OCI-M2 (cell line): ENCODE data around the gene ZNF45.
"Not testable (repeated sequence)": the region's sequence is repeated elsewhere in the genome, so short reads cannot be mapped to it uniquely, and the experiment has no call there.

ENCODE experiments used
- DNase-seq: peaks from one replicate; lab custom pipeline; 2025; ENCODE audit not compliant: unreplicated experiment; lab: John Stamatoyannopoulos, UW

Gene ZNF45

DNA sequence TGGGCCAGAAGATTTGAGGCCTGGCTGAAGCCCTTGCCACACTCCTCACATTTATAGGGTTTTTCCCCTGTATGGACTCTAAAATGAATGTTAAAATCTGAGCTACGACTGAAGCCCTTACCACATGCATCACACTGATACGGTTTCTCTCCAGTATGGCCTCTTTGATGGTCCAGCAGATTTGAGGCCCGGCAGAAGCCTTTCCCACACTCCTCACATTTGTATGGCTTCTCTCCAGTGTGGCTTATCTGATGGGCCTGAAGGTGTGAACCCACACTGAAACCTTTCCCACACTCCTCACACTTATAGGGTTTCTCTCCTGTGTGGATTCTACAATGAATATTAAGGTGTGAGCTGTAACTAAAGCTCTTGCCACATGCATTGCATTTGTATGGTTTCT, 21.0 kb downstream of the ZNF45 start:
- no peak for DNase-seq

DNA sequence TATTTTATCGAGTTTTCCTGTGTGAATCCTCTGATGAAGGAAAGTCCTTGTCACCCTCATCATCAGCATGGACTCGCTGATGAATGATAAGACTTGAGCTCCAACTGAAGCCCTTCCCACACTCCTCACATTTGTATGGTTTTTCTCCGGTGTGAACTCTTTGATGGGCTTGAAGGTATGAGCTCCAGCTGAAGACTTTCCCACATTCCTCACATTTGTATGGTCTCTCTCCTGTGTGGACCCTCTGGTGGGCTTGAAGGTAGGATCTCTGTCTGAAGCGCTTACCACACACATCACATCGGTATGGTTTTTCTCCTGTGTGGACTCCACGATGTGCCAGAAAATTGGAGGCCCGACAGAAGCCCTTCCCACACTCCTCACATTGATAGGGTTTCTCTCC, 21.7 kb downstream of the ZNF45 start:
- no peak for DNase-seq

DNA sequence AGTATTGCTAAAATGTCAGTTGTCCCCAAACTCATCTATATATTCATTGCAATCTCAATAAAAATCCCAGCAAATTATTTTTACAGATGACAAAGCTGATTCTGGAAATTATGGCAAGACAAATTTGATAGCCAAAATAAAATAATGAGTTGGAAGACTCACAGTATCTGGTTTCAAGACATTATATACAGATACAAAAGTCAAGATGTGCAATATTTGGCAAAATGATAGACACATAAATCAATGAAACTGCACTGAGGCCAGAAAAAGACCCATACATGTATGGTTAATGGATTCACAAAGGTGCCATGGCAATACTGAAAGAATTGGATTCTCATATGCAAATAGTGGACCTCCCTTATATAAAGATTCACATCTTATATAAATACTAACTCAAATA, 24.2 kb downstream of the ZNF45 start:
- DNase-seq = no peak

DNA sequence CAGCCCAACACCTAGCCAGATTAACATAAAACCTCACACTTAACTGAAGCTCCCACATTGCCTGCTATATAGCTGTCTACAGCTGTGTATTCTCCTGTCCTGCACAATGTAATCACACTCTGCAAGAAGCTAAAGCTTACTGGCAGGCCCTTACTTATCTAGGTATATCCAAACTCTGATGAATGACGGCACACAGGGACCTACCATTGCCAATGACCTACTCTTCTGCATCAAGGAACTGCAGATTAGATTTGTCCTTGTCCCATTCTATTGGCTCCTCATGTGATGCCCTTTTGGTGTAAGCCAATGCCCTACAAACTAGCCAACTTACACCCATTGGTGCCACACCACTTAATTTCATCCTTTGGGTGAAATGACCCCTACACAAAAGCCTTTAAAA, 26.4 kb downstream of the ZNF45 start:
- no peak for DNase-seq

DNA sequence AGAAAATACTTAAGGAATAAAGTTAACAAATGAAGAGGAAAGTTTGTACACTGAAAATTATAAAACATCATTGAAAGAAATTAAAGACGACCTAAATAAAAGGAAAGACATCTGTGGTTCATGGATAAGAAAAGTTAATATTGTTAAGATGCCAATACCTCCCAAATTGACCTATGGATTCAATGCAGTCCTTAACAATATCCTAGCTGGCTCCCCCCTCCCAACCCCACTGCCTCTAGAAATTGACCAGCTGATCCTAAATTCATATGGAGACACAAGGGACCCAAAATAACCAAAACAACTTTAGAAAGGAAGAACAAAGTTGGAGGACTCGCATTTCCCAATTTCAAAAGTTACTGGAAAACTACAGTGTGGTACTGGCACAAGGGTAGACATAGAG, 28.3 kb downstream of the ZNF45 start:
- DNase-seq = no peak

DNA sequence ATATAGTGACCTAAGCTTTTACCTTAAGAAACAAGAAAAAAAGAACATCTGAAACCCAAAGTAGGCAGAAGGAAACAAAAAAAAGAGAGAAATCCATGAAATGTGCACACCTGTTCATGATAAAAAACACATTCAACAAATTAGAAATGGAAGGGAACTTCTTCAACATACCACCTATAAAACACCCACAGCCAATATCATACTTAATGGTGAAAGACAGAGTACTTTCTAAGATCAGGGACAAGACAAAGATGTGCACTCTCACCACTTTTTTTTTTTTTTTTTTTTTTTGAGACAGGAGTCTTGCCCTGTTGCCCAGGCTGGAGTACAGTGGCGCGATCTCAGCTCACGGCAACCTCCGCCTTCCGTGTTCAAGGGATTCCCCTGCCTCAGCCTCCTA, 29.2 kb downstream of the ZNF45 start:
- no peak for DNase-seq

DNA sequence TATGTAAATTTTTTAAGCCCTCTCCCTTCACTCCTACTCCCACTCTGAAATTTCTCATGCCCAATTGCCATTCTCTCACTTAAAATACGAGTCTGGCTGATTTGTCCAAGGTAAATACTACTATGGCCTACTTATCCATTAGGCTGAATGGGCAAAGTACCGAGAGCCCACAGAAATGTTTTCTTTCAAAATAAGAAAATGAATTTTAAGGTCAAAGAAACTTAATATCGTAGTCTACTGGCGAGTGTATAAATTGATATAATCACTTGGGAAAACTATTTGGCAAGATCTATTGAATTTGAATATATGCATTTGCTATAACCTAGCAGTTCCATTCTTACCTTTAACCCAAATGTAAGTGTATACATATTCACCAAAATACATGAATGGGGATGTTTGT, 32.7 kb downstream of the ZNF45 start:
- no peak for DNase-seq

DNA sequence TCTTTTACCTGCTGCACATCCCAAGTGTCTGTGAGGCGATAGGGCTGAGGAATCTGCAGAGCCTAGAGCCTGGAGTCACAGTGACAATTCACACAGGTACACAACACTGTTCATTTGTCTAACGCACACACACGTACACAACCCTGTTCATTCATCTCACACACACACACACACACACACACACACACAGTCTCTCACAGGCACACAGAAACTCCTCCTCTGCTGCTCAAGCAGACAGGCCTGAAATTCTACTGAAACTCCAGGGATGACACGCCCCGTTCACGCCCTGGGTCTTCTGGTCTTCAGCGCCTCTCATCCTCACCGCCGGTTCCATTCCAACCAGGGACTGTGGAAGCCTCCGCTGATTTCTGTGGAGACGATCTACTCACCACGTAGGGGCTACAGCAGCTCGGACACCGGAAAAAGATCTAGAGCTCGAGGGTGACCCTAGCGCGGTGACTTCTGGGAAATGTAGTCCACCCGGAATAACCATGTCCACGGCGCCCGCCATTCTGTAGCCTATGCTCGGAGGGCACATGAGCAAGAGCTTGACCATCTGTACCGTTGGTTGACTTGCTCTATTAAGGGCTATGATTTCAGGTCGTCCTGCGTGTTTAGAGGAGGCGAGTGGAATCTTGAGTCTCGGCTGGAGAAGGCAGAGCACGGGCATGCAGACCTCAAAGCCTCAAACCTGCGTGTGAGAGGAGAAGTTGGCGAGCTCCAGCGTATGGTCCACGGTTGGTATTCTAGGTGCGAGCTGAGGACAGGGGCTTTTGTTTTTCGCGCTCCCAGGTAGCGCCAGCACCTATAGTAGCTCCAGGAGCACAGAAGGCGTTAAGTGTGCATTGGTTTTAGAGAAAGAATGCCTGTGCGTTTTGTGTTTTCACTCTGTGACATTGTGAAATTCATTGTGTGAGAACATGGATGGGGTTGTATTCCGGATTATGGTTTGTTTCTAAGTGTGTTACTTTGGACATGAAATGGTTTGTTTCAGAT, 33.4 kb downstream of the ZNF45 start:
- DNase-seq = peak; percentile 76

DNA sequence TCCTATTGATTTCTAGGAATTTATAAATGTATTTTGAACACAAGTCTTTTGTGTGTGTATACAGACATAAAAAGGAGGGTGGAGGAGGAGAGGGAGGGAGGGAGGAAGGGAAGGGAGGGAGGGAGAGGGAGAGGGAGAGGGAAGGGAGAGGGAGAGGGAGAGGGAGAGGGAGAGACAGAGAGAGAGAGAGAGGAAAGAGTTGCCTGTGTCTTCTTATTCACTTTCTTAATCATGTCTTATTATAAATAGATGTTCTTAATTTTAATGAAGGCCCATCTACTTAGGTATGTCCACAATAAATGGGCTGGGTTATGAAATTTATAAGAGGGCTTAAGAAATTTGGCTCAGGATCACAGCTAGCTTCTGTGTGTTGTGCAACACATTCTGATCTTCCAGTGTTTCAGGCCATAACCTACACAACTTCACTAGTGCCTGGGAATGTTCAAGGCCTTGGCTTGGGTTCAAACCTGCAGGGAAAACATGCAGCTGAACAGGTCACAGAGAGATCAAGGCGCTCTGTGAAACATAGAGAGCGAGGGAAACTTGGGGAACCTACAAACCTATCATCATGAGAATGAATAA, 39.3 kb downstream of the ZNF45 start:
- DNase-seq = no peak

DNA sequence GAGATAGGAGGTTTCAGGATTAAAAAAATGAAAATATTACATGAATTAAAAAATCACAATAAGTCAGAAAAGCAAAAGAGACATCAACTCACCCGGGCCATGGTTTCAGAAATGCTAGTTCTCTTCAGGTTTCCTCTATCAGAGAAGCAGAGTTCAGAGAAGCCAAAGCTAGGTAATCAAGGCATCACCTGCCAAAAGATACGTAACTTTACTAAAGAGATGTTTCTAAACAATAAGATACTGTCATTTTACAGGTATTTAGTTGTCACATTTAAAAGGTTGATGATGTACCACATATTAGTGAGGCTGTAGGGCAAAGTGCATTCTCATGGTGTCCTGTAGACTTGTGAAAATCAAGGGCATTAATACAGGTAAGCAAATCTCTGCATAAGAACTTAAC, 51.2 kb downstream of the ZNF45 start, which contains the start of gene ZNF404:
Gene ZNF404 (minus strand): TSS at position 101 of the 400 bp plus-strand sequence.
- DNase-seq = no peak

DNA sequence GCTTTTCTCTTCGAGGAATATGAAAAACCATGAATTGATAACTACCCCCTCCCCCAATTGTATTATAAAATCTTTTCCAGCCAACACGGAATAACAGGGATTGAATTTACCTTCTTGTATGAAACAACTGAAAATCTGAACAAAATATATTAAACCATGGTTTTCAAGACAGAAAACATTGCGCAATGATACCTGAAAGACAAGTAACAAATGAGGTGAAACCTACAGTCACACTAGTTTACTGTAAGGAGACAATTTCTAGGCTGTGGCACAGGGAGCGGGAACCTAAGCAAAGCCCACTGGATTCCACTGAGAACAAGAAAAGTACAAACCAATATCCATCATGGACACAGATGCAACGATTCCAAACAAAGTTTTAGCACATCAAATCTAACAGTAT, 54.6 kb downstream of the ZNF45 start:
- DNase-seq = no peak

DNA sequence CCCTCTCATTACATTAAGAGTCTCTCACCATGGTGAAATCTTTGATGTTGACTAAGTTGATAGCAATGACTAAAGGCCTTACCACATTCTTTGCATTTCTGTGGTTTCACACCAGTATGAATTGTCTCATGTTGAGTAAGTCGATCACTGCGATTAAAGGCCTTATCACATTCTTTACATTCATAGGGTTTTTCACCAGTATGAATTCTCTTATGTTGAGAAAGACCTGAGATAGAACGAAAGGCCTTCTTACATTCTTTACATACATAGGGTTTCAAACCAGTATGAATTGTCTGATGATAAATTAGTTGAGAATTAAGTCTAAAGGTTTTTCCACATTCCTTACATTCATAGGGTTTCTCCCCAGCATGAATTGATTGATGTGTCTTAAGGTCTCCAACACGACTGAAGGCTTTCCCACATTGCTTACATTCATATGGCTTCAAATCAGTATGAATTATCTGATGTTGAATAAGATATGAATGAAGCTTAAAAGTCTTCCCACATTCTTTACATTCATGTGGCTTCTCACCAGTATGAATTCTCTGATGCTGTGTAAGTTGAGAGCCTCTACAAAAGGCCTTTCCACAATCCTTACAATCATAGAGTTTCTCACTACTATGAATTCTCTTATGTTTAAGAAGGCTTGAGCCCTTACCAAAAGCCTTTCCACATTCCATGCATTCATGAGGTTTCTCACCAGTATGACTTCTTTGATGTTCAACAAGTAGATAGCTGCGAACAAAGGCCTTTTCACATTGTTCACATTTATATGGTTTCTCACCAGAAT, 62.3 kb downstream of the ZNF45 start:
- no peak for DNase-seq

DNA sequence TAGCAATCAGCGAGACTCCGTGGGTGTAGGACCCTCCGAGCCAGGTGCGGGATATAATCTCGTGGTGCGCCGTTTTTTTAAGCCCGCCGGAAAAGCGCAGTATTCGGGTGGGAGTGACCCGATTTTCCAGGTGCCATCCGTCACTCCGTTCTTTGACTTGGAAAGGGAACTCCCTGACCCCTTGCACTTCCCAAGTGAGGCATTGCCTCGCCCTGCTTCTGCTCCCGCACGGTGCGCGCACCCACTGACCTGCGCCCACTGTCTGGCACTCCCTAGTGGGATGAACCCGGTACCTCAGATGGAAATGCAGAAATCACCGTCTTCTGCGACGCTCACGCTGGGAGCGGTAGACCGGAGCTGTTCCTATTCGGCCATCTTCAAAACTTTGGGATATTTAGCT, 68.2 kb downstream of the ZNF45 start:
- not testable (repeated sequence) for DNase-seq
